GM23338 (cell line): ENCODE results near the gene CDX1. TPM values are rescaled to one million over a fixed set of nuclear protein-coding genes. Genes with fewer than 3 reads are reported as not detected.

Experiments
- ATAC-seq: fragments of 200-7000 bp; cut with Tn5 transposase; 3 replicates; pipeline ENCODE4 v1.9.1; 2020
- DNase-seq: peaks from one replicate; pipeline ENCODE4 v3.0.0-alpha.2; 2015; ENCODE audit warnings: low spot score
- H2AFZ ChIP-seq: fragments of 200-600 bp; sonication (generic); 2 replicates; pipeline ENCODE4 v1.8.0; 2016; ENCODE audit warnings: antibody characterized with exemption, mild to moderate bottlenecking, moderate library complexity
- H3F3A ChIP-seq: fragments of 200-600 bp; sonication (generic); replicated peaks from 2 replicates; pipeline ENCODE4 v1.8.0; 2017; ENCODE audit warnings: antibody characterized with exemption, mixed run types, low read depth
- H3K27ac ChIP-seq: fragments of 200-600 bp; sonication (generic); 2 replicates; pipeline ENCODE4 v1.6.1; 2016; ENCODE audit warnings: low read depth
- H3K27me3 ChIP-seq: fragments of 200-600 bp; sonication (generic); 2 replicates; pipeline ENCODE4 v1.8.0; 2016; ENCODE audit warnings: mild to moderate bottlenecking, mixed run types, moderate library complexity; ENCODE audit not compliant: insufficient read depth
- H3K36me3 ChIP-seq: fragments of 200-600 bp; sonication (generic); 2 replicates; pipeline ENCODE4 v1.8.0; 2016; ENCODE audit warnings: mild to moderate bottlenecking; ENCODE audit not compliant: insufficient read depth
- H3K4me1 ChIP-seq: fragments of 200-600 bp; sonication (generic); 2 replicates; pipeline ENCODE4 v1.8.0; 2016; ENCODE audit warnings: mild to moderate bottlenecking, moderate library complexity; ENCODE audit not compliant: insufficient read depth
- H3K4me2 ChIP-seq: fragments of 200-600 bp; sonication (generic); 2 replicates; pipeline ENCODE4 v1.7.1; 2017; ENCODE audit warnings: mixed run types
- H3K4me3 ChIP-seq: fragments of 200-600 bp; sonication (generic); 2 replicates; pipeline ENCODE4 v1.6.1; 2016; ENCODE audit warnings: mixed run types
- H3K79me2 ChIP-seq: fragments of 200-600 bp; sonication (generic); replicated peaks from 2 replicates; pipeline ENCODE4 v1.8.0; 2017; ENCODE audit warnings: mild to moderate bottlenecking; ENCODE audit not compliant: insufficient read depth
- H3K9me2 ChIP-seq: fragments of 200-600 bp; sonication (generic); 2 replicates; pipeline ENCODE4 v1.8.0; 2017; ENCODE audit not compliant: insufficient read depth
- H4K20me1 ChIP-seq: fragments of 200-600 bp; sonication (generic); replicated peaks from 2 replicates; pipeline ENCODE4 v1.8.0; 2017; ENCODE audit warnings: mild to moderate bottlenecking; ENCODE audit not compliant: insufficient read depth
- H3K27ac Mint-ChIP-seq: 2 replicates; pipeline ENCODE4 v1.8.0; 2020; ENCODE audit warnings: inconsistent platforms, mild to moderate bottlenecking, moderate library complexity, mixed read lengths
- H3K27me3 Mint-ChIP-seq: 3 replicates; pipeline ENCODE4 v1.8.0; 2022; ENCODE audit warnings: low read depth, mild to moderate bottlenecking, moderate library complexity, mixed read lengths, inconsistent platforms; ENCODE audit not compliant: insufficient read depth, poor library complexity
- H3K36me3 Mint-ChIP-seq: 3 replicates; pipeline ENCODE4 v1.8.0; 2021; ENCODE audit warnings: low read depth, mild to moderate bottlenecking, inconsistent platforms, moderate library complexity, mixed read lengths
- H3K4me1 Mint-ChIP-seq: 3 replicates; pipeline ENCODE4 v1.8.0; 2020; ENCODE audit warnings: mild to moderate bottlenecking, inconsistent platforms, mixed read lengths
- H3K4me3 Mint-ChIP-seq: 3 replicates; pipeline ENCODE4 v1.8.0; 2021; ENCODE audit warnings: moderate library complexity, mild to moderate bottlenecking, inconsistent platforms, mixed read lengths
- H3K9me3 Mint-ChIP-seq: 3 replicates; pipeline ENCODE4 v1.8.0; 2020; ENCODE audit warnings: moderate library complexity, mild to moderate bottlenecking, inconsistent platforms, mixed read lengths
- CREB1 ChIP-seq: fragments of 250-450 bp; sonication (Bioruptor Pico); IDR thresholded peaks from 2 replicates; pipeline ENCODE4 v1.5.0; 2020; ENCODE audit warnings: low read depth, mild to moderate bottlenecking, moderate library complexity
- CTCF ChIP-seq, 2 experiments: fragments of 200-600 bp in 1 of 2; sonication (generic) in 1 of 2; conservative IDR thresholded peaks; 2 replicates each; pipeline versions ENCODE4 v1.5.1 to v1.6.1; 2016 to 2017; ENCODE audit warnings: antibody characterized with exemption in 2 of 2, low read depth in 2 of 2, mild to moderate bottlenecking in 2 of 2, moderate library complexity in 1 of 2
- ETS1 ChIP-seq: IDR thresholded peaks from 2 replicates; pipeline ENCODE4 v1.6.1; 2016; ENCODE audit warnings: antibody characterized with exemption
- EZH2 ChIP-seq: fragments of 200-600 bp; sonication (generic); IDR thresholded peaks from one replicate; pipeline ENCODE4 v1.8.0; 2017; ENCODE audit warnings: antibody characterized with exemption, mild to moderate bottlenecking, low read depth; ENCODE audit not compliant: unreplicated experiment
- EZH2phosphoT487 ChIP-seq: fragments of 200-600 bp; sonication (generic); IDR thresholded peaks from one replicate; pipeline ENCODE4 v1.8.1; 2018; ENCODE audit warnings: antibody characterized with exemption; ENCODE audit not compliant: unreplicated experiment
- NANOG ChIP-seq: IDR thresholded peaks from 2 replicates; pipeline ENCODE4 v1.6.1; 2016; ENCODE audit warnings: antibody characterized with exemption, borderline replicate concordance
- REST ChIP-seq: IDR thresholded peaks from one replicate; pipeline ENCODE4 v1.6.1; 2018; ENCODE audit warnings: antibody characterized with exemption; ENCODE audit not compliant: unreplicated experiment
- STAT1 ChIP-seq: IDR thresholded peaks from one replicate; pipeline ENCODE4 v1.6.1; 2016; ENCODE audit warnings: antibody characterized with exemption; ENCODE audit not compliant: unreplicated experiment
- polyA plus RNA-seq: library from polyadenylated mRNA; unstranded; fragments of >200 nt; fragmentation: Nextera tagmentation; extraction: Ambion mirVana; gene quantifications from 2 replicates; pipeline ENCODE4 v1.2.1, GENCODE V29; 2016
- total RNA-seq: library from RNA; depleted of rRNA; stranded (reverse); fragments of >200 nt; shearing (Covaris generic); gene quantifications from 2 replicates; pipeline ENCODE4 v1.2.3, GENCODE V29; 2014

CDX1 gene
- total and polyA plus RNA-seq, 2 experiments from 2014 or later = not detected

GRCh38 chr5:150160448-150161081 is 6.0 kb upstream of the CDX1 start (continued):
- no peak for TF ChIP-seq REST
- no peak for TF ChIP-seq EZH2
- TF ChIP-seq NANOG = no peak
- TF ChIP-seq ETS1 = no peak

- peak; percentile 86 for ATAC-seq
- Mint-ChIP-seq H3K9me3 (no peaks in the 10 kb centered on the region), H3K27me3 (peaks cover 39% of the 10 kb centered on the region), H3K36me3 (no peaks in the 10 kb centered on the region), H3K27ac (no peak overlapping the region), H3K4me1 (peaks cover 25% of the 10 kb centered on the region), H3K4me3 (no peak overlapping the region; the same call in 2 of the 3 replicates)
- Histone ChIP-seq H3K79me2 (no peaks in the 10 kb centered on the region), H3K4me2 (peak overlapping the region; percentile 66; the same call in 1 of the 2 replicates), H3K9me2 (no peaks in the 10 kb centered on the region), H3K36me3 (no peaks in the 10 kb centered on the region), H3K4me3 (no peak overlapping the region), H2AFZ (peak overlapping the region; percentile 86; the same call in 1 of the 2 replicates), H4K20me1 (peaks cover 5% of the 10 kb centered on the region; the same call in 1 of the 2 replicates), H3F3A (0 out of 2 replicates have a peak, but pooled peaks cover 4% of the 10 kb centered on the region), H3K27ac (no peak overlapping the region), H3K27me3 (peaks cover 30% of the 10 kb centered on the region), H3K4me1 (no peaks in the 10 kb centered on the region; the same call in 1 of the 2 replicates)
- DNase-seq = peak; percentile 87
- TF ChIP-seq CREB1 (CRISPR knock-in tag) (no peak), STAT1 (no peak), EZH2phosphoT487 (no peak), ETS1 (no peak), CTCF (conservative IDR thresholded peaks at IDR 0.05; ENCODE audit: low read depth in 2 of 2) (peak; percentile 90 to 96)
These were observed 5.1 kb upstream of the CDX1 start for GRCh38 chr5:150161242-150162141.
